Peyer's patch (tissue), 4 donors: ENCODE results near the gene TTC39B.

Source experiments
- CTCF ChIP-seq, 6 experiments: fragments of 450-650 bp in 4 of 6; fragments of 200-600 bp in 2 of 6; sonication (generic) in 1 of 6; IDR thresholded peaks; one replicate each; pipeline ENCODE4 v1.5.1; 2017 to 2019; ENCODE audit warnings: antibody characterized with exemption in 6 of 6, mild to moderate bottlenecking in 3 of 6, moderate library complexity in 1 of 6
- POLR2A ChIP-seq, 2 donors: fragments of 450-650 bp; IDR thresholded peaks; one replicate each; pipeline ENCODE4 v1.5.1; 2017; ENCODE audit warnings: antibody characterized with exemption in 2 of 2, mild to moderate bottlenecking in 2 of 2, moderate library complexity in 2 of 2

DNA sequence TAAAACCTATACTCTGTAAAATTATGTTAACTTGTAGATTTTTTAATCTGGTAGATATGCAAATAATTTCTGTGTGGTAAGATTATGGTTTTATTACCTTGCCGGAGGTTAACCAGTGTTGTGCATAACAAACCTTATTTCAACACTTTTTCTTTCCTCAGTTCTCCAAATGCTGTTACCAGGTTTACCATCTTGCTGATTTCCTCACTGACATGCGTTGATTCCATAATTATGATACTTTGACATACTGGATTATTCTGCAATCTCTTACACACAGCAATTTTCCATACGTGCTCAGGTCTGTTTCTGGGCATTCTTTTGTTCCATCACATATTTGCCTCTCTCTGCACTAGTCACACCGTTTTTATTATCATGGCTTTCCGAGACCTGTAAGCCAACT, 77.6 kb downstream of the TTC39B start:
- no peak for TF ChIP-seq CTCF (IDR thresholded peaks at IDR 0.05)
- no peak for TF ChIP-seq POLR2A (IDR thresholded peaks at IDR 0.05)
